Activated effector memory CD4-positive, alpha-beta T cell treated with Interleukin-2 at 50 U/mL for 16 hours (primary cell): ENCODE results near the gene DDC.
"Not testable (repeated sequence)": the region's sequence is repeated elsewhere in the genome, so short reads cannot be mapped to it uniquely, and the experiment has no call there.

Source experiments
- DNase-seq: peaks from one replicate; pipeline ENCODE4 v3.0.0-alpha.2; 2020

Gene DDC

DNA sequence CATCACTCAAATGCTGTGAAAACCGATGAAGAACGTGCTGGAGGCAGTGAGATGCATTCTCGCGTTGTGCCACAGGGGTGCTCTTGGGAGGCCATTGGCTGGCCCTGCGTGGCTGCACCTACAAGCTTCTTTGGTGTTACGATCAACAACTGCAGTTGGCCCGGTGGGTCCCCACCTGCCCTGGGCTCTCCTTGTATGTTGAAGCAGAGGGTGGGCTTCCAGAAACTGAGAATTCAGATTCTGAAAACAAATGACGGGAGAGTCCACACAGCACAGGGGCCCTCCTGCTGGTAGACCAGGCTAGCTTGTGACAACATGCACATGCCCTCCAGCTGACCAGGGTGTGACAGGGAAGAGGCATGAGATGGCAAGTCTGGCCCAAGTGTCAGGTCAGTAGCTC lies 23.7 kb upstream of the DDC start:
- DNase-seq: no peak

DNA sequence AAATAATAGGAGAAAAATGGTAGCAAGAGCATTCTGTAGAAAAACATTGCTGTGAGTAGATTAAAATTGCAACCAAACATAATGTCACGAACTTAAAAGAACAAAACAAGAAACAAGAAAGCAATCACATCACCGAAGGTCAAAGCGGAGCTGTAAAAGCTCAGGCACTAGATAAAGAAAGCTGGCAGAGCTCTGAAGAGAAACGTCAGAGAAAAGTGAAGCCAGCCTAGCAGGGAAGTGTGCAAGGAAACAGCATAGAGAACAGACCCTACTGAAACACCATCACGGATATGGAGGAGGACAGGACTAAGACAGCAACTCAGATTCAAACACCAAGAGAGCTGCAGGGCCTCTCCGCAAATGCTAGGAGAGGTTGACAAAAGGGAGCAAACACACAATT lies 22.5 kb upstream of the DDC start:
- DNase-seq: no peak

GRCh38 chr7:50584793-50585408 lies 19.7 kb upstream of the DDC start:
- no peak for DNase-seq

DNA sequence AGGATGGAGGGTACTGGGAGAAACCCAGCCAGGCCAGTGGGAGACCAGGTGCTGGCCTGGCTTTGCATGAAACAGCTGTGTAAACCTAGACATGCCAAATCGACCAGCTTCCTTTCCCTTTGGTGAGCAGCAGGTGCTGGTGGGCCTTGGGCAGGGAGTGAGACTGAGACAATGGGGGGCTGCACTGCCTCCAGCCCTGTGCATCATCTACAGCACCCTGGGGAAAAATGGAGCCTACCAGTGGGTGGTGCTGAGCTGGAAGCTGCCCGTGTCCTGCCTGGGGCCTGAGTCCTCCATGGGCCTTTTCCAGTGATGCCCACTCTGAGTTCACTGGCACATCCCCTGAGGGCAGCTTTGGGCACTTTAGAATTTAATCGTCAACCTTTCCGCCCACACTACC lies 19.2 kb upstream of the DDC start:
- no peak for DNase-seq

GRCh38 chr7:50583295-50583694 lies 18.1 kb upstream of the DDC start:
- DNase-seq: not testable (repeated sequence)

- DNase-seq: not testable (repeated sequence)
Measured at GRCh38 chr7:50582271-50582670, 17.1 kb upstream of the DDC start.

DNA sequence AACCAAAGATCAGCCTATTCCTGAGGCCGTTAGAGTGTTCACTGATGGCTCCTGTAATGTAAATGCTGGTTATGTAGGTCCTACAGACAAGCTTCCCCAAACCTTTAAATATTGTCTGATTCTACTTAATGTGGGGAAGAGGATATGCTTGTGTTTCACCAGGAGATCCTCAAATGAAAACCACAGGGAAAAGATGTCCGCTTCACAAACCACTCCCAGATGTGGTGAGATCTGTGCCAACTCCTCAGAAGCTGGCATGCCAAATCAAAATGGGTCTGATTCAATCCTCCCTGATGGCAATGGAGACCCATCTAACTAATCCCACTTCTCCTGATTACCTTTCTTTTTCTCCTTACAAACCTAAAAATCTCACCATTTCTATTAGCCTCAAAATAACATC lies 15.5 kb upstream of the DDC start:
- DNase-seq: not testable (repeated sequence)

DNA sequence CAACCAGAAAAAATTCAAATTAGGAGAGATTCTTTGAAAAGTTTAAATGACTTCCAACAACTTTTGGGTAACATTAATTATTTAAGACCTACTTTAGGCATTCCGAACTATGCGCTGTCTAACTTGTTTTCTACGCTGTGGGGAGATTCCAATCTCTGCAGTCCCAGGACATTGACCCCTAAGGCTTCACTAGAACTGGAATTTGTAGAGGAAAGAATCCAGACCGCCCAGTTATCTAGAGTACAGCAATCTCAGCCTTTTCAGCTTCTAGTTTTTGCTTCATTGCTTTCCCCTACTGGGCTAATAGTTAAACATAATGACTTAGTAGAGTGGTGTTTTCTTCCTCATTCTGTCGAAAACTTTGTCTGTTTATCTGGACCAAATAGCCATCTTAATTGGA lies 14.9 kb upstream of the DDC start:
- no peak for DNase-seq

- DNase-seq: not testable (repeated sequence)
Measured at GRCh38 chr7:50578105-50578504, 12.9 kb upstream of the DDC start.

DNA sequence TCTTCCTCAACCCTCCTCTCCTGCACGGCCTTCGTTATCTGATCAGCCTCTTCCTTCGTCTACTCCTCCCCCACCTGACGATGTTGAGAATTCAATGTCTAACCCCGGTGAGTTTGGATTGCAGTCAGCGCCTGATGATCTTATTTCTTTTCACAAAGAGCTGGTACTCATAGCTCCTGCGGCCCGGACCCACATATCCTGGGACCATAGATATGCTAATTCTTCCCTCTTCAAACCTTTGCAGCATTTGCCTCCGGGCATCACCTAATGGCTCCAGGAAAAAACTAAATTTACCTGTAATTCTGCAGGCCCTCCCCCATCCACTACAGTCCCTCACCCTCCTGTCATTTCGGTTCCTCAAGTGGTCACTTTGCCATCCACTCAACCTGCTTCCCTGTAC lies 12.4 kb upstream of the DDC start:
- no peak for DNase-seq

GRCh38 chr7:50576388-50576787 lies 11.2 kb upstream of the DDC start:
- DNase-seq: not testable (repeated sequence)

DNA sequence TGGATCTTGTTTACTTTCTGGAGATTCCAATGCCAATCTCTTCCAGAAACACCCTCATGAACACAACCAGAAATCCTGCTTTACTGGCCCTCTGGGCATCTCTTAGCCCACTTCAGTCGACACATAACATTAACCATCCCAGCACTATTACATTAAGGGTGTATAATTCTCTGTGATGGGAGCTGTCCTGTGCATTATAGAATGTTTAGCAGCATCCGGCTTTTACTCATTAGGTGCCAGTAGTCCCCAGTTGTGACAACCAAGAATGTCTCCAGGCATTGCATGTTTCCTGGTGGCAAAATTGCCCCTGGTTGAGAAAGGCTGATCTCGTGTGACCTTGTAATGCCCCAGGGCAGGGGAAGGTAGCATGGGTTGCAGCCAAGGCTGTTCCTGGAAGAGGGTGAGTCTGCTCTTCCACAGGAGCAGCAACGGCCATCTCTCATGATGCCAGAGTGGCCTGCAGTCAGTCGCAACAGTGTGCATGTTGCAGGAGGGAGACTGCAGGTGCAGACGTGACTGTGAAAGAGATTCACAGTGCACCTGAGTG lies 2.6 kb upstream of the DDC start:
- DNase-seq: no peak

GRCh38 chr7:50565977-50566376 lies 772 bp upstream of the DDC start:
- DNase-seq: no peak

GRCh38 chr7:50565559-50565916 lies 333 bp upstream of the DDC start:
- DNase-seq: no peak

DNA sequence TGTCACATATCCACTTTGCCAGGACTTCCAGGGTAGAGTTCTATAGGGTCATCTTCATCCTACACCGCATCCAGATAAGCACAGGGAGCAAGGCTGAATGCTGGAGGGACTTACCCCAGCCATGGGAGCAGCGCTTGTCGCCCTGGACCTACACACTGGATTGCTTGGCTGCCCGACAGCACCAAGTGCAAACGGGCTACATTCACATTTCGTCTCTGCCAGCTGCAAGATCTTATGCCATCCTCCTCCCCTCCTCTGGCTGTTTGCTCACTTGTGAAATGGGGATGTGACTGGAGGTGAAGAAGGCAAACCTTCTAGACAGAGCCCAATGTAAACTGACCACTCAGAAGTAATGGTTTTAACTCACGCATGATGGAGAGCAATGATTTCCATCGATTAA lies 1.0 kb downstream of the DDC start:
- DNase-seq: no peak

- no peak for DNase-seq
Measured at GRCh38 chr7:50562136-50562535, 3.1 kb downstream of the DDC start.

DNA sequence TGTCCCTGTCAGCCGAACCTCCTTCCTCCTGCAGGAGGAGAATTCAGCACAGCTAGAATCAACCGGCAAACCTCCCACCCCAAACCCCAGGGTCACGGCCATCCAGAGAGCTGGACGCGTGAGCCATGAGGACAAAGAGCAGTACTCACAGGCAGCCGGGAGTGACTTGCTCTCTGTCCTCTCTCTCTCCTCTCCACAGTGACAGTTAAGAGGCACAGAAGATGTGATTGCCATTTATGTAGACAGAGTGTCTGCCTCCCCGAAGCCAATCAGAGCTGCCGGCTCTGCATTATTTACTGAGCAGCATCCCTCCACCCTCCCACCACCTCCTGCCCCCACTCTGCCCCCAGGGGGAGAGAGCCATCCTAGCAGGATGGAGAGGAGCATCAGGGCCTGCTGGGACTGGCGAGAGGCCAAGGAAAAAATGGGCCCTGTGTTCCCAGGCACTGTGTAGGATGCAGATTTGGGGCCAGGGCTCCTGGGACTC lies 4.3 kb downstream of the DDC start:
- DNase-seq: no peak

DNA sequence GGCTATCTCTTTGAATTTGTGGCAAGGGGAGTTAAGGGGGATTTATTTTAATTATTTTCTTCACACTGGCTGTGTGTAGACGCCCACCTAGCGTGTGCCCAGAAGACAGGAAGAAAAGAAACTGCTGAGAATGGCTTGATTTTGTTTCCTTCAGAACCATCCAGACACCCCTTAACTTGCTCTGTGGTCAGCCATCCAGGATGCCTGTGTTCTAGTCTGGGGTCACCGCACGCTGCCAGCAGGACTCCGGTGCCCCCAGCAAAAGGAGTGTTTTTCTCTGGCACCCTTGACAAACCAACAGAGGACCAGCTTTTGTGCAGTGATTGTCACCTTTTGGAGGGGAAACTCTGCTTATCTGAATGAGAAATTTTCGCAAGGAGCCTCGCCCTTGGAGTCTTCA lies 5.3 kb downstream of the DDC start:
- DNase-seq: no peak

GRCh38 chr7:50558294-50559053 lies 6.7 kb downstream of the DDC start:
- no peak for DNase-seq

- no peak for DNase-seq
Measured at GRCh38 chr7:50557099-50557498, 8.1 kb downstream of the DDC start.

GRCh38 chr7:50556247-50556991 lies 8.8 kb downstream of the DDC start:
- no peak for DNase-seq

DNA sequence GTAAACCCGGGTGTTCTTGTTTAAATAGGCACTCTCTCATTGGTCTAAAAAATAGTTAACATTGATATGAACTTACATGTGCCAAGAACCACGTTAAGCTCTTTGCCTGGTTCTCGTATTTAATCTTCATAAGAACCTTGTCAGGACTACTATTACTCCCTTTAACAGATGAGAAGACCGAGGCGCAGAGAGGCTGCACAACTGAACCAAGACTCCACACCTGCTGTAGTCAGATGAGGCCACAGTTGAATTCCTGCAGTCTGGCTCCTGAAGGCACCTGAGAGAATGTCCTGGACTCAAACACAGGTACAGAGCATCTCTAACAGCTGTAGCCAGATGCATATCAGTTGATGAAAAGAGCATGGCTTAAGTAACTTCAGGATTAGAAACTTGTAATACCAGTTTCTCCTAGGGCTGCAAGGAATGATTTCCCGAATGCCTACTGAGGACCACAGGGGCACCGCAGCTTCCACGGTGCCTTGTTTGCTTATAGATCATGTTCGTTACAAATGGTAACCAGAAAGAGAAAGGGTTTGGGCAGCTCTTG lies 9.5 kb downstream of the DDC start:
- DNase-seq: no peak
